LNCaP clone FGC (cell line): ENCODE measurements around the gene ITFG1.

Experiments
- DNase-seq: peaks from one replicate; pipeline ENCODE4 v3.0.0-alpha.2; 2011; ENCODE audit warnings: low read depth
- H3K4me3 ChIP-seq: 2 replicates; pipeline ENCODE4 v1.5.1; 2011; ENCODE audit warnings: mild to moderate bottlenecking, low read depth, low read length, control low read depth
- CTCF ChIP-seq: IDR thresholded peaks from 2 replicates; pipeline ENCODE4 v1.5.1; 2012; ENCODE audit warnings: mild to moderate bottlenecking; ENCODE audit not compliant: control insufficient read depth, insufficient read depth; ENCODE audit errors: extremely low read depth

Gene ITFG1

DNA sequence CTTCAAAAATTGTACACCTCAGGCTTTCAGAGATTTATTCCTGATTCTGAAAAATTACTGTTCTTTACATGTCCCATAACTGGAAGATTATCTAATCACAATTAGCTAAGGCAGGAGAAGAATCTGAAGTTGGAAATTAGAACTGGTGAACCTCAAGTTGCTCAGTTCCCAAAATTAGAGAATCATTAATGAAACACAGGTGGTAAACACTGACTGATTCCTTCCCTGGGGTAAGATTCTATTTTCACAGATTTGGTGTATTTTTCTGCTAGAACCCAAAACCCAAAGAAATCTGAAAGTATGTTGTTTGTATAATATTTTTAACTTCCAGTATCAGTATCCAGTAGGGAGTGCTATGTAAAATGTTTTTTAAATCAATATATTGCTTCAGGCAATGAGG, 26.0 kb upstream of the ITFG1 start:
- DNase-seq: no peak
- TF ChIP-seq CTCF: no peak
- no peak overlapping the region for H3K4me3 ChIP-seq

- TF ChIP-seq CTCF: no peak
- DNase-seq: no peak
- H3K4me3 ChIP-seq: no peak overlapping the region
Observed at GRCh38 chr16:47483616-47484015, 22.8 kb upstream of the ITFG1 start.

GRCh38 chr16:47481698-47482374, 21.0 kb upstream of the ITFG1 start:
- no peak overlapping the region for H3K4me3 ChIP-seq
- no peak for DNase-seq
- TF ChIP-seq CTCF: no peak

- no peak overlapping the region for H3K4me3 ChIP-seq
- no peak for DNase-seq
- TF ChIP-seq CTCF: no peak
Observed at GRCh38 chr16:47480410-47480809, 19.5 kb upstream of the ITFG1 start.

DNA sequence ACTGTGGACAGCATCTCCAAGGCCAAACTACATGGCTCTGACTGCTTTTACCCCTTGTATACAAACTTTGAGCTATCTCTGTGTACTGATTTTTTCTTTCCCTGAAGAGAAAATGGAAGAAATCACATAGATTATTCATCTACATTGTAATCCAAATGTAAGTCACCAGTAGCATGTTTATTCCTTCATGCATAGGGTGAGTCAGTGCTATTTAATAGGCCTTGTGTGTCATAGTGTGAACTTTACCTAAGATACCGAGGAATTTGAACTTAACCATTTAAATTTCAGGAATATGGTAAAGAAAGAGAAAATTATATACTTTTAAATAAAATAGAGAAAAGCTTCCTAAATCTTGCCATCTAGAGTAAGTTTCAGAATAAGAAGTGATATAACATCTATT, 16.8 kb upstream of the ITFG1 start:
- no peak for DNase-seq
- no peak for TF ChIP-seq CTCF
- no peak overlapping the region for H3K4me3 ChIP-seq

GRCh38 chr16:47476654-47477345, 15.9 kb upstream of the ITFG1 start:
- no peak for TF ChIP-seq CTCF
- DNase-seq: no peak
- no peak overlapping the region for H3K4me3 ChIP-seq

DNA sequence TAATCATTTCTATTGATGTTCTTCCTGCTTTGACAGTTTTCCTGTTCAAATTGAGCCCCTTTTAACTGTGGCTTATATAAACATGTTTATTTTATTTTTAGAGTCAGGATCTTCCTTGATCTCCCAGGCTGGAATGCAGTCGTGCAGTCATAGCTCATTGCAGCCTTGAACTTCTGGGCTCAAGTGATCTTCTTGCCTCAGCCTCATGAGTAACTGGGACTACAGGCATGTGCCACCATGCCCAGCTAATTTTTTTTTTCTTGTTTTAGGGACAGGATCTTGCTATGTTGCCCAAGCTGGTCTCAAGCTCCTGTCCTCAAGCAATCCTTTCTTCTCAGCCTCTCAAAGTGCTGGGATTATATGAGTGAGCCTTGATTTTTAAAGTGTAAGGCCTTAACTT, 14.9 kb upstream of the ITFG1 start:
- DNase-seq: no peak
- TF ChIP-seq CTCF: no peak
- no peak overlapping the region for H3K4me3 ChIP-seq
